HG03575 (cell line): ENCODE measurements around the gene MRPL43.
"Not testable (repeated sequence)": the region's sequence is repeated elsewhere in the genome, so short reads cannot be mapped to it uniquely, and the experiment has no call there.

ENCODE experiments used
- ATAC-seq: cut with Tn5 transposase; IDR thresholded peaks from one replicate; pipeline ENCODE4 v1.9.1; 2021; ENCODE audit not compliant: unreplicated experiment, insufficient number of reproducible peaks, low FRiP score; ENCODE audit errors: extremely low read depth

MRPL43 gene

DNA sequence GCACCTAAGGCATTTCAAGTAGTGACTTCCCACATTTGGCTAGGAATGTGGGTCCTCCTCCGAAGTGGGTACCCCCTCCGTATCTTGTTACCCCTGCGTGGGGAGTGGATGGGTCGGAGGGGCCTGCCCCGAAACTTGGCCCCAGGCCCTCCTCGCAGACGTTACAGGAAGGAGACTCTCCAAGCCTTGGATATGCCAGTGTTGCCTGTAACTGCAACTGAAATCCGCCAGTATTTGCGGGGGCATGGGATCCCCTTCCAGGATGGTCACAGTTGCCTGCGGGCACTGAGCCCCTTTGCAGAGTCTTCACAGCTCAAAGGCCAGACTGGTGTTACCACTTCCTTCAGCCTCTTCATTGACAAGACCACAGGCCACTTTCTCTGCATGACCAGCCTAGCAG, 869 bp upstream of the MRPL43 start:
- ATAC-seq = no peak

- no peak for ATAC-seq
Observed at GRCh38 chr10:100987685-100988049, 370 bp upstream of the MRPL43 start.

GRCh38 chr10:100986623-100986951, 710 bp downstream of the MRPL43 start:
- ATAC-seq = no peak

DNA sequence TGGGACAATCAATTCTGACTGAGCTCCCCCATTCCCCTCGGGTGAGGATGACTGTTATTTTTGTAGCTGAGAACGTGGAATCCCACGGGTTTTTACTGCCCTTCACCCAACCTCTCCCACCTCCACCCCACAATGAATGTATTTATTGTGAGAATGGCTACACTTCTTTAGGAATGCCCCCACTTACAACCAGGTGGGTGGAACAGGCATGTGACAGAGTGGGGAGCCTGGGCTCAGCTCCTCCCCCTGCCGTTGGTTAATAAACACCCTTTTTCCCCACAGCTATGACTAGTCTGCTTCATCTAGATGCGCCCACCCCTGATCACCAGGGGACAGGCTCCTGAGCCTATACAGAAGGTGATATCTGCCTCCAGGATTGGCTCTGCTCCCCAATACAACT, 2.0 kb downstream of the MRPL43 start:
- ATAC-seq = no peak

- ATAC-seq = no peak
Observed at GRCh38 chr10:100984672-100985177, 2.6 kb downstream of the MRPL43 start.

- ATAC-seq = no peak
Observed at GRCh38 chr10:100983868-100984671, 3.2 kb downstream of the MRPL43 start.

DNA sequence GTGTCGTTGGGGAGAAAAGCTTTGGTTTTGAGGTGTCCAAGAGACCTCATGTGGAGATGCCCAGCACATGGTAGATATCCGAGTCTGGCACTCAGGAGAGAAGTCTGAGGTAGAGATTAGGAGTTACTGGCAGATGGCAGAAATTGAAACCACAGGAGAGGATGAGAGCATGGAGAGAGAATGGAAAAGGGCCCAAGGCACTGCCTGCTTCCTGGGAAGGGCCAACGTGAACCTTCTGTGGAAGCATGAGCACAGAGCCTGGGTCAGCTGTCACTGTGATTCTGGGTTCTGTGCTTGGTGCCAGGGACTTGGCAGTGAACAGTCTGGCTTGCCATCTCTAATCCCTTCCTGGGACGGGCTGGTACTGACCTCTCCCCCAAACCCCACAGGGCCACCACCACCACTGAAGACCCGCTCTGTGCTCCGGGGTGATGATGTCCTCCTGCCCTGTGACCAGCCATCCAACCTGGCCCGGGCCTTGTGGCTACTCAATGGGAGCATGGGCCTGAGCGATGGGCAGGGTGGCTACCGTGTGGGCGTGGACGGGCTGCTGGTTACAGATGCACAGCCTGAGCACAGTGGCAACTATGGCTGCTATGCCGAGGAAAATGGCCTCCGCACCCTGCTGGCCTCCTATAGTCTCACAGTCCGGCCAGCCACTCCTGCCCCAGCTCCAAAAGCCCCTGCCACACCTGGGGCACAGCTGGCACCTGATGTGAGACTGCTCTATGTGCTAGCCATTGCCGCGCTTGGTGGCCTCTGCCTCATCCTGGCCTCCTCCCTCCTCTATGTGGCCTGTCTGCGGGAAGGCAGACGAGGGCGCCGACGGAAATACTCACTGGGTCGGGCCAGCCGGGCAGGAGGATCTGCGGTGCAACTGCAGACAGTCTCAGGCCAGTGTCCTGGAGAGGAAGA, 4.1 kb downstream of the MRPL43 start:
- no peak for ATAC-seq

GRCh38 chr10:100981178-100981772, 6.0 kb downstream of the MRPL43 start:
- no peak for ATAC-seq

GRCh38 chr10:100980711-100981110, 6.6 kb downstream of the MRPL43 start:
- ATAC-seq = no peak

DNA sequence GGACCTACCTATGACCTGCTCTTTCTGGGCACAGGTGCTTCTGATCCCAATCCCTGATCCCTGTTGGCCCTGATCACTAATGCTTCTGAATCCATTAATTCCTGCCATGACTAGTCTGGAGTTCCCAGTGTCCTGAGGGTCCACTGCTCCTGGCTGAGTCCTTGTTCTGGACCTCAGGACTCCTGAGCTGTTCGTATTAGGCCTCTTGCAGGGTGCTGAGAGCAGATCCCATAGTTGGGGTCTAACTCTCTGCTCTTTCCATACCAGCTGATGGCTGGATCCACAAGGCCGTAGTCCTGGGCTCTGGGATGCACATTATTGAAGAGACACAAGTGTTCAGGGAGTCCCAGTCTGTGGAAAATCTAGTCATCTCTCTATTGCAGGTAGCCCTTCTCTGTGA, 7.0 kb downstream of the MRPL43 start:
- ATAC-seq = no peak

- no peak for ATAC-seq
Observed at GRCh38 chr10:100979791-100980272, 7.5 kb downstream of the MRPL43 start.

- no peak for ATAC-seq
Observed at GRCh38 chr10:100978901-100979195, 8.4 kb downstream of the MRPL43 start.

DNA sequence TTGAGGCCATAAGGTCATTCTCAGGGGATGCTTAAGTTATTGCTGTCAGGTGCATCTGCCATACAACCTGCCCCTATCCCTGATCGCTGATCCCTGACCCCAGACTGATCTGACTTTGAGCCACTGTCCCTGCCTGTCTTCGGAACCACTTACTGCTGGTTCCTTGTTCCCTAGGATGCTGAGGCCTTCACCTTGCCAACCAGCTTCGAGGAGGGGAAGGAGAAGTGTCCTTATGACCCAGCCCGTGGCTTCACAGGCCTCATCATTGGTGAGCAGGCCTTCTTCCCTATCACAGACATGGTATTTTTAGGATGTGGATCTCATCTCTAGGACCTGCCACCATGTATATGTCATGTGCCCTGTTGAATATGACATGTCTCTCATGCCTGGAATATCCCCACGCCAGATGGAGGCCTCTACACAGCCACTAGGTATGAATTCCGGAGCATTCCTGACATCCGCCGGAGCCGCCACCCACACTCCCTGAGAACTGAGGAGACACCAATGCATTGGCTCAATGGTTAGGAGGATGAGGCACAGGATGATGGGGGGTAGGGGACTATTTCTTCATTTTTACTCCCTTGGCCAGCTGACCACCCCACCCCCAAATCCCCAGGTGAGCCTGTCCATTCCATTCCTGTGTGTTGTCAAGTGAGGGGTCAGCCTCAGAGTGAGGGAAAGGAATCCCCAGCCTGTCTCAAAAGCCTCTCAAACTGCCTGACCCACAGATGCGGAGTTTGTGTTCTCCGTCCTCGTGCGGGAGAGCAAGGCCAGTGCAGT, 9.0 kb downstream of the MRPL43 start:
- no peak for ATAC-seq

GRCh38 chr10:100977436-100977835, 9.9 kb downstream of the MRPL43 start:
- ATAC-seq = no peak

DNA sequence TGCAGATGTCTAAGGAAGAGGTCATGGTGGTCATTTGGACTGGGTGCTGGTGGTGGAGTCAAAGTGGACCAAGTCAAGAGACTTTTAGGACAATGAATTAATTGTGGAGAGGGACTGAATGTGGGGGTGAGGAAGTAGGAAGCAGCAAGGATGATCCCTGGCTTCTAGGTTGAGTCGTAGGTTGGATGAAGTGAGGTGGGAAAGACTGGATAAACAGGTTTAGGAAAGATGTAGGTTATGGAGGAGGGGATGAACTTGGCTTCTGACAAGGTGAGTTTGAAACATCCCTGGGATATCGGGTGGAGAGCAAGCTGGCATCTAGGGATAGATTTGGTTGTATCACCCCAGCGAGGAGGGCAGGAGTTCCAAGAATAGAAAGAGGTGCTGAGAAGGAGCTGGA, 10.4 kb downstream of the MRPL43 start:
- ATAC-seq = no peak

DNA sequence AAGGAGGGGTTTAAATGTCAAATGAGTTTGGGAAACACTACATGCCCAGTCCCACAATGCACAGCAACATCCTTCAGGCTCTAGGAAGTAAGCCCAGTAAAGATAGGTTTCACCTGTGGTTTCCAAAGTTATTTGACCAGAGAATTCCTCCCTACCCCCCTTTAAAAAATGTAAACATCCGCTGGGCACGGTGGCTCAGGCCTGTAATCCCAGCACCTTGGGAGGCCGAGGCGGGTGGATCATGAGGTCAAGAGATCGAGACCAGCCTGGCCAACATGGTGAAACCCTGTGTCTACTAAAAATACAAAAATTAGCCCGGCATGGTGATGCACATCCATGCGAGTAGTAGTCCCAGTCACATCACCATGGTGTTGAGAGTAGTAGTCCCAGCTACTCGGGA, 11.9 kb downstream of the MRPL43 start:
- not testable (repeated sequence) for ATAC-seq

GRCh38 chr10:100972904-100973535, 14.3 kb downstream of the MRPL43 start:
- no peak for ATAC-seq

GRCh38 chr10:100972115-100972903, 15.0 kb downstream of the MRPL43 start:
- ATAC-seq = no peak
